Panc1 (cell line): ENCODE data around the gene CCDC180. TPM values are rescaled to one million over a fixed set of nuclear protein-coding genes. Genes with fewer than 3 reads are reported as not detected.

ENCODE experiments used
- ATAC-seq: fragments of 200-7000 bp; cut with Tn5 transposase; 2 replicates; pipeline ENCODE4 v1.9.1; 2020; ENCODE audit warnings: mild to moderate bottlenecking, moderate library complexity
- BruUV-seq: library from RNA; stranded (reverse); fragments of 400-500 nt; replicated peaks from 2 replicates; lab custom pipeline; 2021; lab: Mats Ljungman, UMichigan
- CTCF ChIA-PET: fragments of 300-600 bp; sonication (Branson Sonifier 250); formaldehyde crosslinking; loops from one replicate; lab custom pipeline; 2022; ENCODE audit warnings: antibody characterized with exemption; lab: Charles Lee
- POLR2A ChIA-PET: fragments of 300-600 bp; sonication (Branson Sonifier 250); formaldehyde crosslinking; loops from one replicate; lab custom pipeline; 2022; ENCODE audit warnings: antibody characterized with exemption; lab: Charles Lee
- DNase-seq: peaks from one replicate; pipeline ENCODE4 v3.0.0-alpha.2; 2010; ENCODE audit warnings: low read depth, low spot score
- H3K27ac ChIP-seq: 2 replicates; pipeline ENCODE4 v1.5.1; 2011; ENCODE audit warnings: mild to moderate bottlenecking, low read length, inconsistent platforms
- H3K27me3 ChIP-seq: fragments of 200-500 bp; sonication (Bioruptor generic); 2 replicates; pipeline ENCODE4 v1.6.0; 2014; ENCODE audit warnings: low read length, inconsistent platforms; ENCODE audit not compliant: control insufficient read depth, insufficient read depth
- H3K36me3 ChIP-seq: fragments of 200-500 bp; sonication (Bioruptor generic); 2 replicates; pipeline ENCODE4 v1.5.1; 2014; ENCODE audit warnings: inconsistent platforms, mild to moderate bottlenecking, low read length, moderate library complexity; ENCODE audit not compliant: control insufficient read depth, insufficient read depth
- H3K4me1 ChIP-seq: 2 replicates; pipeline ENCODE4 v1.5.1; 2011; ENCODE audit warnings: inconsistent platforms, mild to moderate bottlenecking, low read length, moderate library complexity; ENCODE audit not compliant: control insufficient read depth, insufficient read depth
- H3K4me3 ChIP-seq, 2 experiments: 2 replicates each; pipeline ENCODE4 v1.5.1; 2011 to 2012; ENCODE audit warnings: low read depth in 2 of 2, low read length in 2 of 2, mild to moderate bottlenecking in 2 of 2, inconsistent platforms in 1 of 2, moderate library complexity in 1 of 2
- H3K9me3 ChIP-seq: fragments of 200-500 bp; sonication (Bioruptor generic); 2 replicates; pipeline ENCODE4 v1.5.1; 2014; ENCODE audit warnings: low read depth, mild to moderate bottlenecking, inconsistent platforms, low read length, moderate library complexity; ENCODE audit not compliant: control insufficient read depth, insufficient read depth
- CTCF ChIP-seq: fragments of 450-650 bp; IDR thresholded peaks from 2 replicates; pipeline ENCODE4 v1.5.1; 2017; ENCODE audit warnings: mild to moderate bottlenecking
- POLR2AphosphoS5 ChIP-seq: IDR thresholded peaks from 2 replicates; pipeline ENCODE4 v1.6.1; 2012; ENCODE audit warnings: mild to moderate bottlenecking, low read depth, low read length, moderate library complexity
- REST ChIP-seq, 2 experiments: IDR thresholded peaks; 2 replicates each; pipeline ENCODE4 v1.6.1; 2011 to 2012; ENCODE audit warnings: low read depth in 2 of 2, control low read depth in 1 of 2, low read length in 1 of 2, mild to moderate bottlenecking in 1 of 2, moderate library complexity in 1 of 2; ENCODE audit not compliant: insufficient read depth in 1 of 2
- SIN3A ChIP-seq: IDR thresholded peaks from 2 replicates; pipeline ENCODE4 v1.6.1; 2012; ENCODE audit warnings: low read depth, mild to moderate bottlenecking, low read length, moderate library complexity, borderline replicate concordance; ENCODE audit not compliant: insufficient read depth
- TCF7L2 ChIP-seq: IDR thresholded peaks from 2 replicates; pipeline ENCODE4 v1.6.1; 2011; ENCODE audit warnings: mild to moderate bottlenecking, low read depth, low read length, inconsistent platforms
- in situ Hi-C: cut with HindIII; loops from 2 replicates; pipeline ENCODE4 v1.10.0; 2016; ENCODE audit warnings: low sequenced_read_pairs, low pct_unique_long_range_greater_than_20kb
- intact Hi-C: fragments of 100-400 bp; cut with micrococcal nuclease; formaldehyde crosslinking; loops from one replicate; pipeline ENCODE4 v1.10.0; 2022; ENCODE audit not compliant: unreplicated experiment
- total RNA-seq: library from RNA; stranded (reverse); gene quantifications from one replicate; pipeline ENCODE4 v1.2.1, GENCODE V29; 2021; ENCODE audit not compliant: unreplicated experiment

CCDC180 gene
- total RNA-seq, 1 experiment from 2014 or later, result 2.9 TPM

DNA sequence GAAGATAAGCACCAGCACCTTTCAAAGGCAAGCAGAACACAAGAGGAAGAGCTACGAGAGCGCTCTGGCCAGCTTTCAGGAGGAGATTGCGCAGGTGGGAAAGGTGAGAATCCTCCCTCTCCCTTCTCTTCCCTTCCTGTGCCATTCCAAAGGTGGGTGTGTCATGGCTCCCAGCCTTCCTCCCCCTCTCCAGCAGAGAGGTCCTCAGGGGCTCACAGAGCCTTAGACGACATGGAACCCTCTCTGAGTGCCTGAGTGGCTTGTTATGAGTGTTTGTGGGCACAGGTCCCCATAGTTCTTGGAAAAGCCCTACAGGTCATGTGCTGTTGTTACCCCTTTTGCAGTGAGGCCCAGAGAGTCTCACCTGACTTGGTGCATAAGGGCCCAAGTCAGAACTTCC lies 5.8 kb downstream of the CCDC180 start:
- no TSS peak for BruUV-seq
- Histone ChIP-seq H3K36me3 (no peaks in the 10 kb centered on the region), H3K4me3 (no peak overlapping the region), H3K27ac (no peak overlapping the region), H3K9me3 (no peaks in the 10 kb centered on the region), H3K27me3 (no peaks in the 10 kb centered on the region), H3K4me1 (no peaks in the 10 kb centered on the region)
- TF ChIP-seq TCF7L2, result no peak
- no peak for TF ChIP-seq POLR2AphosphoS5
- TF ChIP-seq REST (IDR thresholded peaks at IDR 0.05; ENCODE audit: insufficient read depth in 1 of 2, low read depth in 2 of 2, low read length in 1 of 2), result no peak
- TF ChIP-seq CTCF, result no peak
- TF ChIP-seq SIN3A, result no peak
- intact Hi-C loops (no loop called here), in situ Hi-C loops (no loop called here)
- ATAC-seq (no peak), DNase-seq (no peak)
- ChIA-PET POLR2A (no interaction called here), CTCF (no interaction called here)

DNA sequence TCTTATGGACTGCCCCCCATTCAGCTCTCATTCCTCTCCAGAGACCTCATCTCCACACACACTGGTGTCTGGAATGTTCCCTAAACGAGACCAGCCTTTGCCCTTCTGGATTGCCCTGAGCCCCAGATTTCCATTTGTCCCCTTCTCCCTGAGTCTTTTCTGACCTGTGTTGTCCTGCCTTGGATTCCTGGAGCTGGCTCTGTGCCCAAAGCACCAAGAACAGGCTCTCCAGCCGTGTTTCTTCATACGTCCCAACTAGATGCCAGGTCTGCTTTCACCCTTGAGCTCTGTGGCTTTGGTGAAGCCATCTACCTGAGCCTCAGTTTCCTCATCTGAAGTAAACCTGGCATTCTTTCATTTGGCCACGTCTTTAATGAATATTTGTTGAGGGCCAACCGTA lies 6.3 kb downstream of the CCDC180 start:
- in situ Hi-C loops, result no loop called here
- H3K4me1 ChIP-seq, result no peaks in the 10 kb centered on the region
- H3K27ac ChIP-seq, result no peak overlapping the region
- ATAC-seq, result no peak
- BruUV-seq, result no TSS peak
- intact Hi-C loops, result no loop called here
- DNase-seq, result no peak
- H3K27me3 ChIP-seq, result no peaks in the 10 kb centered on the region
- H3K9me3 ChIP-seq, result no peaks in the 10 kb centered on the region
- H3K4me3 ChIP-seq, result no peak overlapping the region
- no peak for TF ChIP-seq TCF7L2
- no peak for TF ChIP-seq CTCF
- no peak for TF ChIP-seq SIN3A
- ChIA-PET CTCF (no interaction called here), POLR2A (no interaction called here)
- H3K36me3 ChIP-seq, result no peaks in the 10 kb centered on the region

GRCh38 chr9:97314503-97314902 lies 7.0 kb downstream of the CCDC180 start:
- no peaks in the 10 kb centered on the region for H3K9me3 ChIP-seq
- BruUV-seq, result no TSS peak
- no peak overlapping the region for H3K27ac ChIP-seq
- no peak for ATAC-seq
- TF ChIP-seq CTCF (no peak), REST (IDR thresholded peaks at IDR 0.05; ENCODE audit: insufficient read depth in 1 of 2, low read depth in 2 of 2, low read length in 1 of 2) (no peak), TCF7L2 (no peak), SIN3A (no peak), POLR2AphosphoS5 (no peak)
- H3K27me3 ChIP-seq, result no peaks in the 10 kb centered on the region
- in situ Hi-C loops (no loop called here), intact Hi-C loops (no loop called here)
- DNase-seq, result no peak
- no peak overlapping the region for H3K4me3 ChIP-seq
- no peaks in the 10 kb centered on the region for H3K36me3 ChIP-seq
- ChIA-PET POLR2A (no interaction called here), CTCF (no interaction called here)
- H3K4me1 ChIP-seq, result no peaks in the 10 kb centered on the region
